ENCODE results near the gene TMEM9B.
A peak's percentile ranks its signal among the peaks of the same experiment; 100 is the strongest.
"Not testable (repeated sequence)": the region's sequence is repeated elsewhere in the genome, so short reads cannot be mapped to it uniquely, and the experiment has no call there.

Gene TMEM9B

DNA sequence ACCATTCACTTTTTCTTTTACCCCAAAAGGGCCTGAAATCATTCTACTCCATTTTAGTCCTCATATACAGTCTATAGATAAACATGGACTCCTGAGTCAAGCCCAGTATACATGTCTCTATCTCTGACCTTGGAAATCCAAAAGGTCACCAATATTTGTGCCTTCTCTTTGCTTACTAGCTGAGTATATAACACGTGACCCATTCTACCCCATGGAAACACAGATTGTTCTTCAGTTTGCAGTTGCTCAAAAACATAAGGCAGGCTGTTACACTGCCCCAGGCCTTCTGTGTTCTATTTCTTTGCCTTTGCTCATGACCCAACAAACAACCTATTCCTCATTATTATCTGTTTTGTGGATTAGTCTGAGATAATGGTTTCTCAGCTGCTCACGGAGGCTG, 33.8 kb upstream of the TMEM9B start:
- Histone ChIP-seq H3K4me1 (ENCODE audit: control insufficient read depth, insufficient read depth, low read length) (peaks cover 2% of the 10 kb centered on the region), H3K27me3 (replicated peaks; ENCODE audit: control insufficient read depth, insufficient read depth, low read length) (no peaks in the 10 kb centered on the region), H3K9ac (ENCODE audit: low read length) (no peak overlapping the region), H3K36me3 (ENCODE audit: control insufficient read depth, insufficient read depth, low read length, severe bottlenecking) (no peaks in the 10 kb centered on the region), H3K4me3 (ENCODE audit: low read length) (no peak overlapping the region), H3K9me3 (ENCODE audit: control insufficient read depth, low read length) (no peaks in the 10 kb centered on the region)
- DNase-seq (ENCODE audit: low read depth): no peak

GRCh38 chr11:8997451-8997850, 33.2 kb upstream of the TMEM9B start:
- Histone ChIP-seq H3K36me3 (ENCODE audit: control insufficient read depth, insufficient read depth, low read length, severe bottlenecking) (no peaks in the 10 kb centered on the region), H3K9me3 (ENCODE audit: control insufficient read depth, low read length) (no peaks in the 10 kb centered on the region), H3K9ac (ENCODE audit: low read length) (no peak overlapping the region), H3K4me1 (ENCODE audit: control insufficient read depth, insufficient read depth, low read length) (no peaks in the 10 kb centered on the region), H3K27me3 (replicated peaks; ENCODE audit: control insufficient read depth, insufficient read depth, low read length) (no peaks in the 10 kb centered on the region), H3K4me3 (ENCODE audit: low read length) (no peak overlapping the region)
- DNase-seq (ENCODE audit: low read depth): no peak

- no peaks in the 10 kb centered on the region for H3K27me3 ChIP-seq (replicated peaks; ENCODE audit: control insufficient read depth, insufficient read depth, low read length)
- H3K36me3 ChIP-seq (ENCODE audit: control insufficient read depth, insufficient read depth, low read length, severe bottlenecking): no peaks in the 10 kb centered on the region
- DNase-seq (ENCODE audit: low read depth): peak; percentile 59
- H3K4me3 ChIP-seq (ENCODE audit: low read length): peak overlapping the region; percentile 2
- H3K9ac ChIP-seq (ENCODE audit: low read length): peak overlapping the region; percentile 0
- H3K4me1 ChIP-seq (ENCODE audit: control insufficient read depth, insufficient read depth, low read length): peaks cover 18% of the 10 kb centered on the region
- no peaks in the 10 kb centered on the region for H3K9me3 ChIP-seq (ENCODE audit: control insufficient read depth, low read length)
Measured at GRCh38 chr11:8989453-8989852, 25.2 kb upstream of the TMEM9B start.

- Histone ChIP-seq H3K4me3 (ENCODE audit: low read length) (no peak overlapping the region), H3K27me3 (replicated peaks; ENCODE audit: control insufficient read depth, insufficient read depth, low read length) (no peaks in the 10 kb centered on the region), H3K9me3 (ENCODE audit: control insufficient read depth, low read length) (no peaks in the 10 kb centered on the region), H3K4me1 (ENCODE audit: control insufficient read depth, insufficient read depth, low read length) (peaks cover 18% of the 10 kb centered on the region), H3K36me3 (ENCODE audit: control insufficient read depth, insufficient read depth, low read length, severe bottlenecking) (no peaks in the 10 kb centered on the region), H3K9ac (ENCODE audit: low read length) (no peak overlapping the region)
- DNase-seq (ENCODE audit: low read depth): peak; percentile 40
Measured at GRCh38 chr11:8988329-8989234, 24.3 kb upstream of the TMEM9B start.

DNA sequence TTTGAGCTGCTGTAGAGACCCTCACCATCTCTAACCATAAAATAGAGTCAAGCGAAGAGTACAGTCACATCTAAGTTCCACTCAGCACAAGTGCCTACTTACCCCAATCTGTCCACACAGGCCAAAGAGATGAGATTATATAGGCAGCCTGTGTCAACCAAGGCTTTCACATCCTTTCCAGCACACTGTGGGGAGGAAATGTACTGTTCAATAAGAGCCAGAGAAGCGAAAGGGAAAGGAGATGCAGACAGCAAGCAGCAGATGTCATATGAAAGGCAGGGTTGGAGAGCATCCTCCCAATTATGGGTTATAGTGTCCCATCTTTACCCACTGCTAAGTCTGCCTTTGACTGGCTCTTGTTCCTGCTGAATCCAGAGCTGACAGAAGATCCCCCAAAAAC, 23.2 kb upstream of the TMEM9B start:
- Histone ChIP-seq H3K4me1 (ENCODE audit: control insufficient read depth, insufficient read depth, low read length) (peaks cover 18% of the 10 kb centered on the region), H3K36me3 (ENCODE audit: control insufficient read depth, insufficient read depth, low read length, severe bottlenecking) (no peaks in the 10 kb centered on the region), H3K9me3 (ENCODE audit: control insufficient read depth, low read length) (no peaks in the 10 kb centered on the region), H3K27me3 (replicated peaks; ENCODE audit: control insufficient read depth, insufficient read depth, low read length) (no peaks in the 10 kb centered on the region), H3K4me3 (ENCODE audit: low read length) (no peak overlapping the region), H3K9ac (ENCODE audit: low read length) (no peak overlapping the region)
- no peak for DNase-seq (ENCODE audit: low read depth)

GRCh38 chr11:8986772-8987171, 22.5 kb upstream of the TMEM9B start:
- not testable (repeated sequence) for H3K27me3 ChIP-seq (replicated peaks; ENCODE audit: control insufficient read depth, insufficient read depth, low read length); H3K36me3 ChIP-seq (ENCODE audit: control insufficient read depth, insufficient read depth, low read length, severe bottlenecking); H3K9me3 ChIP-seq (ENCODE audit: control insufficient read depth, low read length); H3K9ac ChIP-seq (ENCODE audit: low read length); DNase-seq (ENCODE audit: low read depth); H3K4me3 ChIP-seq (ENCODE audit: low read length)
- peaks cover 18% of the 10 kb centered on the region for H3K4me1 ChIP-seq (ENCODE audit: control insufficient read depth, insufficient read depth, low read length)

- Histone ChIP-seq H3K9ac (ENCODE audit: low read length) (no peak overlapping the region), H3K36me3 (ENCODE audit: control insufficient read depth, insufficient read depth, low read length, severe bottlenecking) (no peaks in the 10 kb centered on the region), H3K27me3 (replicated peaks; ENCODE audit: control insufficient read depth, insufficient read depth, low read length) (no peaks in the 10 kb centered on the region), H3K4me1 (ENCODE audit: control insufficient read depth, insufficient read depth, low read length) (peaks cover 18% of the 10 kb centered on the region), H3K4me3 (ENCODE audit: low read length) (no peak overlapping the region), H3K9me3 (ENCODE audit: control insufficient read depth, low read length) (no peaks in the 10 kb centered on the region)
- no peak for DNase-seq (ENCODE audit: low read depth)
Measured at GRCh38 chr11:8985462-8985861, 21.2 kb upstream of the TMEM9B start.

DNA sequence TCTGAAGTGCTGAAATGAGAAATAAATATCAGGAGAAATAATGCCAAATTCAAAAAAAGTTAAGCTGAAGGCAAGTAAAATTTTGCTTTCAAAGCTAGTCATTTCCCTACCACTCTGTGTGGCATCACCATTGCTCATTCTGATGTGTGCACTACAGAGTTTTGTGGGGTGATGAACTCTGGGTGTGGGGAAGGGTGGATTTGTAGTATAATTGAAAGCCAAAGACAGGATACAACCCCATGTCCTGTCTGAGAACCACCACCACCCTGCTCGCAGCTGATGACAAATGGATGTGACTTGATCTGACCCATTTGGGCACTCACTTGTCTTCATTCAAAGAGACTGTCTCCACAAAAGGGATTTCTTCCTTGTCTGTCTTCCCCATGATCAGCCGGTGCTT, 19.3 kb upstream of the TMEM9B start:
- no peak overlapping the region for H3K4me3 ChIP-seq (ENCODE audit: low read length)
- no peaks in the 10 kb centered on the region for H3K36me3 ChIP-seq (ENCODE audit: control insufficient read depth, insufficient read depth, low read length, severe bottlenecking)

DNA sequence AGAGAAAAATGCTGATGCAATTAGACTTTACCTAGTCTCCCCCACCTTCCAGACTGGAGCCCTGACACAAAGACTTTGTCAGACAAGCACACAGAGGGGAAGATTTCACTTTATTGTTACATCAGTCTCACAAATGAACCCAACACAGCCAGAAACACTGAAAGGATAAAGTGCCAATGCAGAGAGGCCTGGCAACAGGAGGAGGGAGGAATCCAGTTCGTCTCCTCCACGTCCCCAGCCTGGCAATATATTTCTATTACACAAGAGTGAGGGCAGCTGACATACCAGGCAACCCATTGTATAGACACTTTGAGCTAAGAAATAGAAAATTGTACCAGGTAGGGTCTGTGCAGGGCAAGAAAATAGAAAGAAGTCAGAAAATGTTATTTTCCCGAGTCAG, 16.2 kb upstream of the TMEM9B start:
- no peak for DNase-seq (ENCODE audit: low read depth)
- no peaks in the 10 kb centered on the region for H3K9me3 ChIP-seq (ENCODE audit: control insufficient read depth, low read length)
- no peak overlapping the region for H3K4me3 ChIP-seq (ENCODE audit: low read length)
- H3K27me3 ChIP-seq (replicated peaks; ENCODE audit: control insufficient read depth, insufficient read depth, low read length): no peaks in the 10 kb centered on the region
- H3K9ac ChIP-seq (ENCODE audit: low read length): no peak overlapping the region
- no peaks in the 10 kb centered on the region for H3K36me3 ChIP-seq (ENCODE audit: control insufficient read depth, insufficient read depth, low read length, severe bottlenecking)
- no peaks in the 10 kb centered on the region for H3K4me1 ChIP-seq (ENCODE audit: control insufficient read depth, insufficient read depth, low read length)

More for the DNA sequence above, 19.3 kb upstream of the TMEM9B start:
- Histone ChIP-seq H3K4me1 (ENCODE audit: control insufficient read depth, insufficient read depth, low read length) (peaks cover under 1% of the 10 kb centered on the region), H3K27me3 (replicated peaks; ENCODE audit: control insufficient read depth, insufficient read depth, low read length) (no peaks in the 10 kb centered on the region), H3K9ac (ENCODE audit: low read length) (no peak overlapping the region), H3K9me3 (ENCODE audit: control insufficient read depth, low read length) (no peaks in the 10 kb centered on the region)
- DNase-seq (ENCODE audit: low read depth): no peak

GRCh38 chr11:8979365-8979764, 15.1 kb upstream of the TMEM9B start:
- not testable (repeated sequence) for H3K9me3 ChIP-seq (ENCODE audit: control insufficient read depth, low read length); H3K36me3 ChIP-seq (ENCODE audit: control insufficient read depth, insufficient read depth, low read length, severe bottlenecking); H3K4me3 ChIP-seq (ENCODE audit: low read length); H3K4me1 ChIP-seq (ENCODE audit: control insufficient read depth, insufficient read depth, low read length); H3K27me3 ChIP-seq (replicated peaks; ENCODE audit: control insufficient read depth, insufficient read depth, low read length); DNase-seq (ENCODE audit: low read depth); H3K9ac ChIP-seq (ENCODE audit: low read length)

DNA sequence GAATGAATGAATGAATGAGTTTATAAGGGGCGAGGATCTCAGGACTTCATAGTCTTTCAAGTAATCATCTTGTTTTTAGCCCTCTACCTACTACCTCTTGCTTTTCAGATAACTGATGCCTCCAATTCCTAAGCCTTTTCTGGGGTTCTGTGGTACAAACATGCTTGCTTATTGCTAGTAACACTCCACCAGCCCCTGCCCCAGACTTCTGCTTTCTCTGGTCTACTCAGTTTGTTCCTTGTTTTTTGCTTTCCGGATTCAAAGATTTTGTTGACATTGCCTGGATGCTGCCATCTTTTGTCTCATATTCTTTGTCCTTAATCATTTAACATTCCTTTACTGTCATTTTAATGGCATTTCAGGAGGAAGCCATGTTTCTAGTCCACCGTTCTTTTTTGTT, 8.9 kb upstream of the TMEM9B start:
- no peak for DNase-seq (ENCODE audit: low read depth)
- Histone ChIP-seq H3K9me3 (ENCODE audit: control insufficient read depth, low read length) (no peaks in the 10 kb centered on the region), H3K9ac (ENCODE audit: low read length) (no peak overlapping the region), H3K36me3 (ENCODE audit: control insufficient read depth, insufficient read depth, low read length, severe bottlenecking) (no peaks in the 10 kb centered on the region), H3K4me1 (ENCODE audit: control insufficient read depth, insufficient read depth, low read length) (peaks cover 3% of the 10 kb centered on the region), H3K27me3 (replicated peaks; ENCODE audit: control insufficient read depth, insufficient read depth, low read length) (no peaks in the 10 kb centered on the region), H3K4me3 (ENCODE audit: low read length) (no peak overlapping the region)

GRCh38 chr11:8971924-8972316, 7.7 kb upstream of the TMEM9B start:
- Histone ChIP-seq H3K9me3 (ENCODE audit: control insufficient read depth, low read length) (no peaks in the 10 kb centered on the region), H3K4me3 (ENCODE audit: low read length) (no peak overlapping the region), H3K9ac (ENCODE audit: low read length) (no peak overlapping the region), H3K27me3 (replicated peaks; ENCODE audit: control insufficient read depth, insufficient read depth, low read length) (no peaks in the 10 kb centered on the region), H3K4me1 (ENCODE audit: control insufficient read depth, insufficient read depth, low read length) (peaks cover 3% of the 10 kb centered on the region), H3K36me3 (ENCODE audit: control insufficient read depth, insufficient read depth, low read length, severe bottlenecking) (no peaks in the 10 kb centered on the region)
- no peak for DNase-seq (ENCODE audit: low read depth)
